ENCODE data around the gene FUBP3.

Gene FUBP3

GRCh38 chr9:130634801-130635200 lies 55.4 kb downstream of the FUBP3 start:
- FAIRE-seq = no peak

DNA sequence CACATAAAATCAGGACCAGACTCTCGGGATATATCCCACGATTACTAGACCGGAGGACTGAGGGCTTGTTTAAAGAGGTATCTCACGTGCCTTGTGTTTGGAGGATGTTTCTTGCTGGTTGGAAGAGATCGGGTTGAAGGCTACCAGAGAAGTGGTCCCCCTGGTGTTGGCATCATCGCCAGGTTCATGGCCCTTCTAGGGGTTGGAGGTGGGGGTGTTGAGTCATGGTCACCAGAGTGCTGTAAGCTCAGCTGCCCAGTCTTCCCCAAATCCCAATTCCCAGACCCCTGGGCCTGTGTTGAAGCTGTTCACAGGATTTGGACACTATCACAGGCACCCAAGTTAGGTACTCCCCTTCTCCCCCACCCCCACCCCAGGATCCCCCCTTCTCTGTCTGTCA lies 55.9 kb downstream of the FUBP3 start:
- no peak for FAIRE-seq

- FAIRE-seq = no peak
Observed at GRCh38 chr9:130635721-130636647, 56.6 kb downstream of the FUBP3 start.

DNA sequence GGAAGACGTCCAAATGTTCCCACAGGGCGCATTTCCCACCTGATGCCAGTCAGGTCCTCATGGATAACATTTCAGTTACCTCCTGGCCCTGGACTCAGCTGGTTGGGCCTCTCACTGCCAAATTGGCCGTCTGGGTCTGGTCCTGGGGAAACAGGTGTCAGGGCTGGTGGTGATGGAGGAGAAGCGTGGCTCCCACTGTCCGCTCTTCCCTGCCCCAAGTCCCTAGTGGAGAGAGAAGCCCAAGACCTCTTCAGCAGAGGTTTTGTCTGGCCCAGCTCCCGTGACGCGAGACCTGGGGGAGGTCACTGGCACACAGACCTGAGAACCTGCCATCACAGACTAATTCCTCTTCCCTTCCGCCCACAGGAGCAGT lies 57.3 kb downstream of the FUBP3 start:
- no peak for FAIRE-seq

- FAIRE-seq = no peak
Observed at GRCh38 chr9:130638284-130639123, 59.1 kb downstream of the FUBP3 start.

DNA sequence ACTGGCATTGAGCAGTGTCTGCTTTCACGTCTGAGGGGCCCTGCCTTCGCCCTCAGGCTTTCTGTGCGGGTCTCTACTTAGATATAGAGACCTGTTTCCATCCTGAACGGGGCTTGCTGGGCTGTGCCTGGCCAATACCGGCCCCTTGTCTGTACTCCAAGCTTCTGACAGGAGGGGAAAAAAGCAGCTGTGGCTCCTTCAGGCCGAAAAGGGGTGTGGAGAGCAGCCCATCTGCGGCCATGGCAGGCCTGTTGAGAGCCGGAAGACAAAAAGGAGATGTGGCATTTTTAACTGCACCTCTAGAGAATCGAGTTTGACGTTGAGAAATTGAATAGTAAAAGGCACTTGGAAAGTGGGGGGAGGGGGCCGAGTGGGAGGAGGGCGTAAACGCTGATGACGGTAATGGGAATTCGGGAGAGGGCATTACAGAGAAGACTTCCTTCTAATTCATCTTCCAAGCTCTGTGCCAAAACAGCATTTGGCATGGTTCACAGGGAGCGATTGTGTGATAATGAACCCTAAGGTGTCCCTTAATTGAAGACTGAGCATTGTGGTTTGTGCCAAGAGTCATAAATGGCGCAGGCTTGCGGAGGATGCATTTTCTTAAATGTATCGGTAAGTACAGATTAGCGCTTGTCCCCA lies 59.9 kb downstream of the FUBP3 start:
- FAIRE-seq = no peak

DNA sequence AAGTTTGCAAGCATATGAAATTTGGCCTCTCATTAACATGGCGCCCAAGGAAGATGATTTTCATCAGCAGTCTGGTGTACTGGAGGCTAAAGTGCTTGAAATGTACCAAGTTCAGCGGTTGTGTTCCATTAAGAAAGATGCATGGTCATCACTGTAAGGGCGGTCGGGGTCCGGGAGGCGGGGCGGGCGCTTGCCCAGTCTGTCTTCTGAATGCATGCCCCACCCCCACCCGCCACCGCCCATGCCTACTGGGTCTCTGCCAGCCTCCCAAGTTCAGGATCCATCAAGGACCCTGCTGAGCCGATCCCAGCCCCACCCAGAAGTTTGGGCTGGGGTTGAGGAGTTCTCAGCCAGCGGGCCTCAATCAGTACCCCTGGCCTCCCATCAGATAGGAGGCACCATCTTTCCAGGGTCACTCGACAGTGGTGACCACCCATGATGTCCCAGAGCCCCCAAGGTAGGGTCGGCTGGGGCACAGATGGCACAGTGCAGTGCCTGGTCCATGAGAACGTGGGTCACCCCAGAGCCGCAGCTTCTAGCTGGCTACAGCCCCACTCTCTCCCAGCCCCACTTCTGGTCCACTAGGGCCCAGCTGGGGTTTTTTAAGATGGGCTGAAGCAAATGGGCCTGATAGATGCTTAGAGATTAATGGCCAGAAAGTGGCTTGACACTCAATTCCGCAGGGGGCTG lies 60.6 kb downstream of the FUBP3 start:
- no peak for FAIRE-seq

- FAIRE-seq = no peak
Observed at GRCh38 chr9:130640681-130641080, 61.3 kb downstream of the FUBP3 start.

- FAIRE-seq = no peak
Observed at GRCh38 chr9:130642926-130643325, 63.5 kb downstream of the FUBP3 start.

DNA sequence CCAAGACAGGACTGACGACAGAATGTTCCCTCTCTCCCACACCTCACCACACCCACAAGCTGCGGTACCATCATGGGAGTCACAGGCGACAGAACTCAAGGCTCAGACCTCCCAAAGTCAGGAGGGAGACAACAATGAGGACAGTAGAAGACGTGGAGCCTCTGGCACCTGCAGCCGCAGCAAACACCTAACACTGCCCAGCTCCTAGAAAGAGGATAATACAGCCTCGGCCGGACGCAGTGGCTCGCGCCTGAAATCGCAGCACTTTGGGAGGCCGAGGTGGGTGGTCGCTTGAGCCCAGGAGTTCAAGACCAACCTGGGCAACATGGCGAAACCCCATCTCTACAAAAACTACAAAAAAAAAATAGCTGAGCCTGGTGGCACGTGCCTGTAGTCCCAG lies 71.8 kb downstream of the FUBP3 start:
- no peak for FAIRE-seq

DNA sequence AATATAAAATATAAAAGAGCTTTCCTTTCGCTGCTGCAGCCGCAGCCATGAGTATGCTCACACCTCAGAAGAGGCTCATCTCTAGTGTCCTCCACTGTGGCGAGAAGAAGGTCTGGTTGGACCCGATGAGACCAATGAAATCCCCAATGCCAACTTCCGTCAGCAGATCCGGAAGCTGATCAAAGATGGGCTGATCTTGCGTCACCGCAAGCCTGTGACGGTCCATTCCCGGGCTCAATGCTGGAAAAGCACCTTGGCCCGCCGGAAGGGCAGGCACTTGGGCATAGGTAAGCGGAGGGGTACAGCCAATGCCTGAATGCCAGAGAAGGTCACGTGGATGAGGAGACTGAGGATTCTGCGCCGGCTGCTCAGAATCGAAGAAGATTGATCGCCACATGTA lies 72.4 kb downstream of the FUBP3 start:
- no peak for FAIRE-seq

DNA sequence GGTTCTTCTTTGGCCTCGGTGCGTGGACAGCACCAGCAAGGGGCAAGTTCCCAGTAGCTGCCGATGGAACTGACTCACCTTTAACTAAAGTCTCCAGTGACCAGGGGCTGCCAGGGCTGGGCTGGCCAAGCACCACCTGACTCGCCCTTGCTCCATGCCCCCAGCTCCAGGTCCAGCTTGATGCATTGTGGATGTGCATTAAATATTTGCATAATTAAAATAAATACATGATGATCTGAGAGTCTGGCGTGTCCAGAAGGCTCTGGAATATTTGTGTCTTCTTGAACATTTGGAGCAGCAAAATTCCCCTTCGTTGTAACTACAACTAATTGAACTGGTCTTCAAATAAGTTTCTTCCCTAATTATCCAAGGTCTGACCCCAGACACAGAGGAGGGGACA lies 75.5 kb downstream of the FUBP3 start:
- FAIRE-seq = no peak

DNA sequence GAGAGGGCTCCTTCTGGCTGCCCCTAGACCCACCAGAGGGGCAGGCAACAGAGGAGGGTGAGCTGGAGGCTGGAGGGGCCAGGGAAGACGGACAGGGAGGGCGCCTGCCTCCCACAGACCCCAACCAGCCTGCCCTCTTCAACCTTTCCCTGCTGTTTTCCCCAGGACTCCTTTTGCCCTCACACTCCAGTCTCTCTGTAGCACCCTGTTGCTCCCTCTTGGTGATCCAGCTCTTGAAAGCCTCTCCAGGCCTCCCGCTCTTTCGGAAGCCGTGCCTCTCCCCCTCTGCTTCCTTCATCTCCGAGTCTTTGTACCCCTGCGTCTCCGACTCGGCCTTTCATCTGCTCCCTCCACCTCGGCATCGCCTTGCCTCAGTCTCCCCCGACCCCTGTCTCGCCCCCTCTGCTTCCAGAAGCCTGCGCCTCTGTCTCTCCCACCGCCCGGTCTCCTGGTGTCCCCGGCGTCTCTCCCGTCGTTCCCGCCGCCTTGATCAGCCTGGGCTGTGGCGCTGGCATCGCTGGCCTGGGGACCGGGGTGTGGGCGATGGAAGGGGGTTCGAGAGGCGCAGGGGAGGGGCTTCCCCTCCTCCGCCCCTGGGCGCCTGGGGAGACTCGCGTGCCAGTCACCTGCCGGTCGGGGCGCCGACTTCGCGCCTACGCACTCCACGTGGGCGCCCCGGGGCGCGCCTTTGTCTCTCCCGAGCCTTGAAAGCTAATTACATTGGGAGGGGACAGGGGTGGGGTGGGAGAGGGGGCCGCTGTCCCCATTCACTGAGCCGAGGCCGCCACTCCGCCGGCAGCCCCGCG lies 79.7 kb downstream of the FUBP3 start:
- FAIRE-seq = no peak

- no peak for FAIRE-seq
Observed at GRCh38 chr9:130659699-130660248, 80.4 kb downstream of the FUBP3 start.

GRCh38 chr9:130660326-130660682 lies 80.9 kb downstream of the FUBP3 start:
- no peak for FAIRE-seq

- no peak for FAIRE-seq
Observed at GRCh38 chr9:130660683-130661450, 81.5 kb downstream of the FUBP3 start.

GRCh38 chr9:130661451-130662098 lies 82.2 kb downstream of the FUBP3 start:
- FAIRE-seq = no peak

DNA sequence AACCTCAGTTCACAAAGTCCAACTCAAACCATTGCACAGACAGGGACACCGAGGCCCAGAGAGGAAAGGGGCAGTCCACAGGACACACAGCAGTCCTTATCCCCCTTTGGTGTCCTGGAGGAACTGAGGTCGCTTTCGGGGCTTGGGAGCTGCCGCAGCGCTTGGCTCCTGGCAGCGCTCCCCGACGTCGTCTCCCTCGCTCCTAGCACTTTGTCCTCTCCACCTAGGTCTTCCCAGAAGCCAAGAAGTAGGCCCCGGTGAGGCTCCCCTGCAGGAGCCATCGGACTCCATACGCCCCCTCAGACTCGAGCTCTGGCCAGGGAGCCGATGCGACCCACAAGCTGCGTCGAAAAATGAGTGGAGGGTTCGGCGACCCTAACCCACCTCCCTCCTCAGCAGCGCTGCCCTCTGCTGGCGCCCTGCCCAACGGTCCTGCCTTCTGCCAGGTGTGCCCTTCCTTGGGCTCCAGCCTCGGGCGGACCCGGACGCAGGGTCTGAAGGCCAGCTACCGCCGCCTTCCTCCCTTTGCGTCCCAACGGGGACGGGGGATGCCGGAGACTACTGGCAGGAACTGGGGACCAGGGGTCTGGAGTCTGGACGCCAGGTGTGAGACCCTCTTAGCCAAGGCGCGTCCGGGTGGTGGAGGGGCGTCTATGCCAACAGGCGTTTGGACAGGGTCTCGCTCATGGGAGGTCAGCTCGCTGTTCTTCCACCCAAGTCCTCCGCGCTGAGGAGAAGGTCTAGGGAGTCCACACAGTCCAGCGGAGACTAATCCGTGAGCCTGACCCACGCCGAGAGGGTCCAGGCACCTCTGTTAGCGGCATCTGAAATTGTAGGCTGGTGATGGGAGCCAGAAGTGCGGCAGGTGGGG lies 83.0 kb downstream of the FUBP3 start:
- FAIRE-seq = no peak

DNA sequence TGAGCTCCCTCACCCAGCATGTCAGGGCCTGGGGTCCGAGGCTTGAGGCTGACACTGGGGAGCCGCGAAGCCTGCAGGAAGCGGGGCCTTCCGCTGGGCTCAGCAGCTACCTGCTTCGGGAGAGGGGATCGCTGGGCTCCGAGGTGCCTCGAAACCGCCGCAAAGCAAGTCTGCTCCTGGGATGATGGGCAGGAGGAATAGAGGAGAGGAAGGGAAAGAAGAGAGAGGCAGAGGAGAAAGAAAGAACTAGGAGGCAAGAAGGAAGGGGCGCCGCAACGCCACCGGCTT lies 83.5 kb downstream of the FUBP3 start:
- no peak for FAIRE-seq
